ENCODE measurements around the gene SPP2.

SPP2 gene

GRCh38 chr2:234025891-234026401 lies 24.6 kb upstream of the SPP2 start:
- POLR2A ChIA-PET (ENCODE audit: low non-redundant PET), result no interaction called here
- H3K27ac ChIP-seq, result no peak overlapping the region
- TF ChIP-seq, protein P1, sequence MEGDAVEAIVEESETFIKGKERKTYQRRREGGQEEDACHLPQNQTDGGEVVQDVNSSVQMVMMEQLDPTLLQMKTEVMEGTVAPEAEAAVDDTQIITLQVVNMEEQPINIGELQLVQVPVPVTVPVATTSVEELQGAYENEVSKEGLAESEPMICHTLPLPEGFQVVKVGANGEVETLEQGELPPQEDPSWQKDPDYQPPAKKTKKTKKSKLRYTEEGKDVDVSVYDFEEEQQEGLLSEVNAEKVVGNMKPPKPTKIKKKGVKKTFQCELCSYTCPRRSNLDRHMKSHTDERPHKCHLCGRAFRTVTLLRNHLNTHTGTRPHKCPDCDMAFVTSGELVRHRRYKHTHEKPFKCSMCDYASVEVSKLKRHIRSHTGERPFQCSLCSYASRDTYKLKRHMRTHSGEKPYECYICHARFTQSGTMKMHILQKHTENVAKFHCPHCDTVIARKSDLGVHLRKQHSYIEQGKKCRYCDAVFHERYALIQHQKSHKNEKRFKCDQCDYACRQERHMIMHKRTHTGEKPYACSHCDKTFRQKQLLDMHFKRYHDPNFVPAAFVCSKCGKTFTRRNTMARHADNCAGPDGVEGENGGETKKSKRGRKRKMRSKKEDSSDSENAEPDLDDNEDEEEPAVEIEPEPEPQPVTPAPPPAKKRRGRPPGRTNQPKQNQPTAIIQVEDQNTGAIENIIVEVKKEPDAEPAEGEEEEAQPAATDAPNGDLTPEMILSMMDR (conservative IDR thresholded peaks at IDR 0.05; ENCODE audit: low read depth), result no peak
- CTCF ChIA-PET, result no interaction called here
- no peak for DNase-seq (ENCODE audit: low spot score)

DNA sequence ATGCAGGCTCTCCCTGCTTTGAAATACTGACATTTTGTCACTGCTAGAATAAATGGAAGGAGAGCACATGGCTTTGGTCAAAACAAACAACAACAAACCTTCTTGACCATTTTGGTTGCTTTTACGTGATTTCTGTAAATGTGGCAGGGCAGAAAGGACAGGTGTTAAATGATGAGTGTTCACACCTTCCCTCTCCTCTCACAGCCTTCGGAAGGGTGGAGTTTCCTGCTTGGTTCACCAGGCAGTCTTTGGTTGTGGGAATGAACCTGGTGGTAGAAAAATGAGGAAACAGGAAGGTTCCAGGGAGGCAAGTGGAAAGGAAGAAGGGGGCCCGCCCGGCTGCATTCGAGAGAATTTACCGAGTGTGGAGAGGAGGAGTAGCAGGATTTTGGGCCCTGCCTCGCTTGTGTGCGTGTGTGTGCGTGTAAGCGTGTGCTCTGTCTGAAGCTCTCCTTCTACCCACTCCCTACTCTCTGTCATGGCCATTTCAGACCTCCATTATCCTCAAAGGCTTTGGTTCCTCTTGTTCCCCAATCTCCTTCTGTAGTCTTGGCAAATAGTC lies 23.7 kb upstream of the SPP2 start:
- TF ChIP-seq, protein P1 (conservative IDR thresholded peaks at IDR 0.05; ENCODE audit: low read depth), result no peak
- no peak for DNase-seq (ENCODE audit: low spot score)
- POLR2A ChIA-PET (ENCODE audit: low non-redundant PET), result no interaction called here
- H3K27ac ChIP-seq, result no peak overlapping the region
- CTCF ChIA-PET, result no interaction called here

GRCh38 chr2:234027641-234028040 lies 22.9 kb upstream of the SPP2 start:
- POLR2A ChIA-PET (ENCODE audit: low non-redundant PET), result no interaction called here
- no peak overlapping the region for H3K27ac ChIP-seq
- TF ChIP-seq, protein P1 (conservative IDR thresholded peaks at IDR 0.05; ENCODE audit: low read depth), result no peak
- no peak for DNase-seq (ENCODE audit: low spot score)
- CTCF ChIA-PET, result no interaction called here

DNA sequence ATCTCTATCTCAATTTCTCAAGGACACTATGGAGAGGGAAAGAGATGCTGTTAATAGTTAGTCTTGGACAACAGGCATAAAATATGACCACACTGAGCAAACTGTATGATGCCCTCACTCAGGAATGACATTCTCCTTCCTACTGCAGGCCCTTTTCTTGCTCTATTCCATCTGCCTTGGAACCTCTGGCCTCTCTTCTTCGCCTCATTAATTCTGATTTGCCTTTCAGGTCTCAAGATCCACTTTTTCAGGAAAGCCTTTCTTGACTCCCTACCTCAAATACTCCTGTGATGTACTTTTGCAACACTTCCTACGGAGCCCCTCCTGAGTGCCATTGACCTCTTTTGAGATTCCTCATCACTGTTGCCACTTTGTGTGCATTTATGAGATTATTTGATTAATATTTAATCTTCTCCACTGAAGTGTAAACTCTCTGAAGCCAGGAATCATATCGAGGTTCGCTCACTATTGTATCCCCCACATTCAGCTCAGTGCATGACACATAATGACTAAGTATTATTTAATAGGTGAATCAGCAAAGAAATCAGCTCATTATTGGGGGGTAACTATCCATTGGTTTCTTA lies 21.3 kb upstream of the SPP2 start:
- ChIA-PET CTCF (no interaction called here), POLR2A (ENCODE audit: low non-redundant PET) (no interaction called here)
- H3K27ac ChIP-seq, result no peak overlapping the region
- TF ChIP-seq, protein P1 (conservative IDR thresholded peaks at IDR 0.05; ENCODE audit: low read depth), result no peak
- no peak for DNase-seq (ENCODE audit: low spot score)

DNA sequence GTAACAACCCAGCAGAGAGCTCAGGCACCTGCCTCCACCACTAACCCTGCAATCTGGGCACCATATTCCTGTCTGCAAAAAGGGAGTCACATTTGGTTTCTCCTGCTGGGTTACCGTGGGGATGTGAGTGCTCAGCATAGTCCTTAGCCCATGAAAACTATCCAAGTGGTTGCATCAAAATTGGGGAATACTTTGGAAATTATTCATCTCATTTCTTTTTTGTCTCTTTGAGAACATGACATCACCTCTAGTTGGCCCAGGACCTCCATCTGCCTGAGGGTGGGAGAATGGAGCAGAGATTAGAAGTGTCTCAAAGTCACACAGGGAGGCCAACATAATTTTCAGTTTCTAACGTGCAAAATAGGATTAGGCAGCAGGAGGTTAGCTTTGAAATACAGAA lies 19.3 kb upstream of the SPP2 start:
- POLR2A ChIA-PET (ENCODE audit: low non-redundant PET), result no interaction called here
- TF ChIP-seq, protein P1 (conservative IDR thresholded peaks at IDR 0.05; ENCODE audit: low read depth), result no peak
- no peak overlapping the region for H3K27ac ChIP-seq
- no peak for DNase-seq (ENCODE audit: low spot score)
- CTCF ChIA-PET, result interaction anchor here (0.6 kb wide), 1 partner anchor 8 kb away, joined by 4 read pairs; no protein-coding TSS in a partner anchor

- TF ChIP-seq, protein P1 (conservative IDR thresholded peaks at IDR 0.05; ENCODE audit: low read depth), result no peak
- H3K27ac ChIP-seq, result no peak overlapping the region
- POLR2A ChIA-PET (ENCODE audit: low non-redundant PET), result no interaction called here
- CTCF ChIA-PET, result no interaction called here
- peak; percentile 21 for DNase-seq (ENCODE audit: low spot score)
These were observed 18.1 kb upstream of the SPP2 start for GRCh38 chr2:234032279-234032856.
